A673 (cell line): ENCODE data around the gene MRPL53.

Source experiments
- CTCF ChIP-seq: fragments of 300-800, 200-600 bp; sonication (generic); conservative IDR thresholded peaks from 2 replicates; pipeline ENCODE4 v1.5.1; 2017; ENCODE audit warnings: low read depth, mild to moderate bottlenecking, antibody characterized with exemption, low read length, moderate library complexity, mixed read lengths
- EZH2 ChIP-seq: fragments of 200-600 bp; sonication (generic); IDR thresholded peaks from 2 replicates; pipeline ENCODE4 v1.6.1; 2017; ENCODE audit warnings: borderline replicate concordance, low read depth, mild to moderate bottlenecking, mixed read lengths, antibody characterized with exemption, low read length; ENCODE audit not compliant: poor library complexity, severe bottlenecking

DNA sequence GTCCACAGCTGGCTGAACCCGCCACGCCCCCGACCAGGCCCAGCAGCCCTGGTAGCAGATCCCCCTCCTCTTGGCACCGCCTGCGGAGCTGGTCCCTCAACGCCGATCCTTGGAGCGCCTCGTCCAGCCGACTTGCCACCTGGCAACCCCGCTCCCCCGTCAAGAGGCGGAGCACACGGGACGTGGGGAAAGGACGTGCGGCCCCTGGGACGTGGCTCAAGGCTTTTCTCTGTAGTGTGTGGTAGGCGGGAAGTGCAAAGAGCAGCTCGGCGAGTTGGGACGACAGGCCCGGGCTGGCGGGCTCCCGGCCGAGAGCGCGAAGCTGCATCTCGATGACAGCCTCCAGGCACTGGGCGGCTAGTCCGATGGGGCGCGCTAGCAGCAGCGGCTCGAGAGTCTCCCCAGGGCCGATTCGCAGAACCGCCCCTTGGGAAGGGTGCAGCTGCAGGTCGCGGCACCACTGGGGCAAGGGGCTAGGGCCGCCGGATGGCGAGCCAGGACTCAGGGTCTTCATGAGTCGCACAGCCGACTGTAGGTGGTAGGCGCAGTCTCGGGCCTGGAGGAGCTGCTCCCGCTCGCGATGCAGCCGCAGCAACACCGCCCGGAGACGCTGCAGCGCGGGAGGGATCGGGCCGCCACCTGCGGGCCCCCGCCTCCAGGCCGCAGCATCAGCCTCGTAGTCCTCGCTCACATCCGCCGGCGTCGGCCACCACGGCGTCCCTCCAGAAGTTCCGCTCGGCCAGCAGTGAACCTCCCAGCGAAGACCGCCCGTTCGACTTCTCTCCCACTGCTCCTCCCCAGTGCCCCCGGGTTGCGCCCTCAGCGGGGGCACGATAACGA lies 9.7 kb upstream of the MRPL53 start:
- TF ChIP-seq CTCF (no peak), EZH2 (no peak)
